Peyer's patch (tissue), 4 donors: ENCODE data around the gene ZNF236.

Experiments used
- POLR2A ChIP-seq, 2 donors: fragments of 450-650 bp; IDR thresholded peaks; one replicate each; pipeline ENCODE4 v1.5.1; 2017; ENCODE audit warnings: antibody characterized with exemption in 2 of 2, mild to moderate bottlenecking in 2 of 2, moderate library complexity in 2 of 2
- TF ChIP-seq, protein P1 (sequence below), 6 experiments: fragments of 450-650 bp in 4 of 6; fragments of 200-600 bp in 2 of 6; sonication (generic) in 1 of 6; IDR thresholded peaks; one replicate each; pipeline ENCODE4 v1.5.1; 2017 to 2019; ENCODE audit warnings: antibody characterized with exemption in 6 of 6, mild to moderate bottlenecking in 3 of 6, moderate library complexity in 1 of 6

GRCh38 chr18:76785872-76786271 is 36.5 kb upstream of the ZNF236 start:
- TF ChIP-seq, protein P1, sequence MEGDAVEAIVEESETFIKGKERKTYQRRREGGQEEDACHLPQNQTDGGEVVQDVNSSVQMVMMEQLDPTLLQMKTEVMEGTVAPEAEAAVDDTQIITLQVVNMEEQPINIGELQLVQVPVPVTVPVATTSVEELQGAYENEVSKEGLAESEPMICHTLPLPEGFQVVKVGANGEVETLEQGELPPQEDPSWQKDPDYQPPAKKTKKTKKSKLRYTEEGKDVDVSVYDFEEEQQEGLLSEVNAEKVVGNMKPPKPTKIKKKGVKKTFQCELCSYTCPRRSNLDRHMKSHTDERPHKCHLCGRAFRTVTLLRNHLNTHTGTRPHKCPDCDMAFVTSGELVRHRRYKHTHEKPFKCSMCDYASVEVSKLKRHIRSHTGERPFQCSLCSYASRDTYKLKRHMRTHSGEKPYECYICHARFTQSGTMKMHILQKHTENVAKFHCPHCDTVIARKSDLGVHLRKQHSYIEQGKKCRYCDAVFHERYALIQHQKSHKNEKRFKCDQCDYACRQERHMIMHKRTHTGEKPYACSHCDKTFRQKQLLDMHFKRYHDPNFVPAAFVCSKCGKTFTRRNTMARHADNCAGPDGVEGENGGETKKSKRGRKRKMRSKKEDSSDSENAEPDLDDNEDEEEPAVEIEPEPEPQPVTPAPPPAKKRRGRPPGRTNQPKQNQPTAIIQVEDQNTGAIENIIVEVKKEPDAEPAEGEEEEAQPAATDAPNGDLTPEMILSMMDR (IDR thresholded peaks at IDR 0.05): no peak
- no peak for TF ChIP-seq POLR2A (IDR thresholded peaks at IDR 0.05)
